Breast epithelium (tissue), 4 donors: ENCODE results near the gene DYNLRB1. TPM values are rescaled to one million over a fixed set of nuclear protein-coding genes. Genes with fewer than 3 reads are reported as not detected.

Source experiments
- DNase-seq, 2 donors: peaks; one replicate each; pipeline ENCODE4 v3.0.0-alpha.2; 2019; ENCODE audit warnings: low spot score in 2 of 2
- H3K27ac ChIP-seq, 2 donors: fragments of 200-600 bp; sonication (generic) in 1 of 2; one replicate each; pipeline ENCODE4 v1.5.1; 2016 to 2019; ENCODE audit warnings: mild to moderate bottlenecking in 1 of 2
- H3K27me3 ChIP-seq, 2 donors: fragments of 200-600 bp; sonication (generic) in 1 of 2; one replicate each; pipeline versions ENCODE4 v1.5.1 to v1.6.0; 2017 to 2019; ENCODE audit warnings: control low read depth in 1 of 2, mild to moderate bottlenecking in 1 of 2
- H3K36me3 ChIP-seq: fragments of 200-600 bp; one replicate; pipeline ENCODE4 v1.5.1; 2019
- H3K4me1 ChIP-seq, 2 donors: fragments of 200-600 bp; sonication (generic); one replicate each; pipeline ENCODE4 v1.5.1; 2016 to 2019; ENCODE audit warnings: control low read depth in 1 of 2
- H3K4me3 ChIP-seq, 3 donors: fragments of 200-600 bp; sonication (generic); 1 replicate in 2 of 3; 2 replicates in 1 of 3; pipeline ENCODE4 v1.5.1; 2016 to 2019; ENCODE audit warnings: mild to moderate bottlenecking in 3 of 3, moderate library complexity in 2 of 3
- H3K9me3 ChIP-seq, 2 donors: fragments of 200-600 bp; sonication (generic) in 1 of 2; one replicate each; pipeline ENCODE4 v1.5.1; 2016 to 2019; ENCODE audit warnings: control low read depth in 1 of 2
- CTCF ChIP-seq, 3 donors: fragments of 450-650 bp; IDR thresholded peaks; one replicate each; pipeline ENCODE4 v1.5.1; 2016 to 2017; ENCODE audit warnings: antibody characterized with exemption in 3 of 3, mild to moderate bottlenecking in 3 of 3, moderate library complexity in 3 of 3
- POLR2A ChIP-seq: fragments of 450-650 bp; IDR thresholded peaks from one replicate; pipeline ENCODE4 v1.6.1; 2016; ENCODE audit warnings: antibody characterized with exemption, mild to moderate bottlenecking, moderate library complexity
- POLR2AphosphoS5 ChIP-seq, 3 donors: sonication (generic); formaldehyde crosslinking; IDR thresholded peaks; one replicate each; pipeline ENCODE4 v1.6.1; 2017; ENCODE audit warnings: antibody characterized with exemption in 3 of 3
- intact Hi-C: fragments of 100-400 bp; cut with DNase I; formaldehyde crosslinking; loops from one replicate; pipeline ENCODE4 v1.15.1; 2023; ENCODE audit warnings: low total_unique reads
- total RNA-seq, 3 donors: library from RNA; depleted of rRNA; stranded (reverse); fragments of >200 nt; gene quantifications; one replicate each; pipeline ENCODE4 v1.1.0, GENCODE V29; 2016

DYNLRB1 gene
- total RNA-seq, 3 donors from 2014 or later, result 77.7 to 100.0 (median 98.1) TPM

GRCh38 chr20:34541264-34541901 is 25.2 kb downstream of the DYNLRB1 start:
- intact Hi-C loops, result no loop called here
- H3K27ac ChIP-seq, result no peak overlapping the region
- H3K9me3 ChIP-seq, result no peaks in the 10 kb centered on the region
- H3K4me3 ChIP-seq, result no peak overlapping the region
- TF ChIP-seq POLR2AphosphoS5 (IDR thresholded peaks at IDR 0.05) (no peak), POLR2A (no peak), CTCF (IDR thresholded peaks at IDR 0.05) (no peak)
- no peaks in the 10 kb centered on the region for H3K27me3 ChIP-seq
- H3K4me1 ChIP-seq, result no peaks in the 10 kb centered on the region
- peaks cover 11% of the 10 kb centered on the region for H3K36me3 ChIP-seq
- DNase-seq, result no peak

GRCh38 chr20:34541917-34542316 is 25.7 kb downstream of the DYNLRB1 start:
- intact Hi-C loops, result no loop called here
- H3K27me3 ChIP-seq, result no peaks in the 10 kb centered on the region
- H3K27ac ChIP-seq, result no peak overlapping the region
- no peak for DNase-seq
- no peak overlapping the region for H3K4me3 ChIP-seq
- peaks cover 11% of the 10 kb centered on the region for H3K36me3 ChIP-seq
- H3K9me3 ChIP-seq, result no peaks in the 10 kb centered on the region
- TF ChIP-seq POLR2AphosphoS5 (IDR thresholded peaks at IDR 0.05), result no peak
- TF ChIP-seq CTCF (IDR thresholded peaks at IDR 0.05), result no peak
- no peak for TF ChIP-seq POLR2A
- no peaks in the 10 kb centered on the region for H3K4me1 ChIP-seq

- TF ChIP-seq POLR2AphosphoS5 (IDR thresholded peaks at IDR 0.05) (no peak), CTCF (IDR thresholded peaks at IDR 0.05) (no peak), POLR2A (no peak)
- no peaks in the 10 kb centered on the region for H3K9me3 ChIP-seq
- intact Hi-C loops, result no loop called here
- H3K27me3 ChIP-seq, result no peaks in the 10 kb centered on the region
- H3K36me3 ChIP-seq, result peaks cover 11% of the 10 kb centered on the region
- H3K27ac ChIP-seq, result no peak overlapping the region
- no peaks in the 10 kb centered on the region for H3K4me1 ChIP-seq
- no peak for DNase-seq
- no peak overlapping the region for H3K4me3 ChIP-seq
Observed at GRCh38 chr20:34542439-34542838, 26.2 kb downstream of the DYNLRB1 start.

GRCh38 chr20:34543463-34544056 is 27.3 kb downstream of the DYNLRB1 start:
- no peak overlapping the region for H3K27ac ChIP-seq
- peaks cover 11% of the 10 kb centered on the region for H3K36me3 ChIP-seq
- no peaks in the 10 kb centered on the region for H3K27me3 ChIP-seq
- no peak overlapping the region for H3K4me3 ChIP-seq
- DNase-seq, result no peak
- TF ChIP-seq CTCF (IDR thresholded peaks at IDR 0.05), result no peak
- no peak for TF ChIP-seq POLR2A
- TF ChIP-seq POLR2AphosphoS5 (IDR thresholded peaks at IDR 0.05), result no peak
- H3K4me1 ChIP-seq, result no peaks in the 10 kb centered on the region
- H3K9me3 ChIP-seq, result no peaks in the 10 kb centered on the region
- intact Hi-C loops, result no loop called here

- Histone ChIP-seq H3K27ac (no peak overlapping the region), H3K27me3 (no peaks in the 10 kb centered on the region), H3K9me3 (no peaks in the 10 kb centered on the region), H3K4me3 (no peak overlapping the region), H3K4me1 (no peaks in the 10 kb centered on the region), H3K36me3 (peaks cover 11% of the 10 kb centered on the region)
- no peak for DNase-seq
- TF ChIP-seq POLR2AphosphoS5 (IDR thresholded peaks at IDR 0.05), result no peak
- no peak for TF ChIP-seq POLR2A
- no peak for TF ChIP-seq CTCF (IDR thresholded peaks at IDR 0.05)
- intact Hi-C loops, result no loop called here
Observed at GRCh38 chr20:34544109-34544796, 28.0 kb downstream of the DYNLRB1 start.
